HL-60/S4 (cell line): ENCODE results near the gene MYCBPAP.

Experiments used
- in situ Hi-C: fragments of 300-500 bp; cut with MboI; formaldehyde crosslinking; loops from 2 replicates; pipeline ENCODE4 v1.14.3; 2022; ENCODE audit warnings: low sequenced_read_pairs

MYCBPAP gene

GRCh38 chr17:50549969-50550368, 41.7 kb downstream of the MYCBPAP start:
- in situ Hi-C loops: loop anchor here (10.0 kb wide), 3 partner anchors 145 to 405 kb away; no protein-coding TSS in a partner anchor

GRCh38 chr17:50550661-50551432, 42.6 kb downstream of the MYCBPAP start:
- in situ Hi-C loops: no loop called here

- in situ Hi-C loops: no loop called here
These were observed 43.2 kb downstream of the MYCBPAP start for GRCh38 chr17:50551433-50551815.

- in situ Hi-C loops: no loop called here
These were observed 43.6 kb downstream of the MYCBPAP start for GRCh38 chr17:50551884-50552283.

GRCh38 chr17:50554201-50554600, 46.0 kb downstream of the MYCBPAP start:
- in situ Hi-C loops: no loop called here

- in situ Hi-C loops: no loop called here
These were observed 48.6 kb downstream of the MYCBPAP start for GRCh38 chr17:50556803-50557202.

- in situ Hi-C loops: no loop called here
These were observed 49.4 kb downstream of the MYCBPAP start for GRCh38 chr17:50557630-50558029.

GRCh38 chr17:50558091-50558490, 49.9 kb downstream of the MYCBPAP start:
- in situ Hi-C loops: no loop called here

GRCh38 chr17:50558581-50558940, 50.3 kb downstream of the MYCBPAP start:
- in situ Hi-C loops: no loop called here

- in situ Hi-C loops: no loop called here
These were observed 50.8 kb downstream of the MYCBPAP start for GRCh38 chr17:50558941-50559614.

GRCh38 chr17:50559674-50560184, 51.5 kb downstream of the MYCBPAP start:
- in situ Hi-C loops: no loop called here

GRCh38 chr17:50560185-50560824, 52.1 kb downstream of the MYCBPAP start, which contains the start of gene CACNA1G:
Gene CACNA1G, plus strand, starts transcription at chr17:50560715. Its CDS starts 745 bp downstream, at chr17:50561460.
- in situ Hi-C loops: no loop called here

- in situ Hi-C loops: no loop called here
These were observed 52.9 kb downstream of the MYCBPAP start for GRCh38 chr17:50560931-50561745.

- in situ Hi-C loops: no loop called here
These were observed 53.5 kb downstream of the MYCBPAP start for GRCh38 chr17:50561746-50562141.

- in situ Hi-C loops: no loop called here
These were observed 54.2 kb downstream of the MYCBPAP start for GRCh38 chr17:50562242-50563091.

GRCh38 chr17:50563092-50563511, 54.9 kb downstream of the MYCBPAP start:
- in situ Hi-C loops: no loop called here

- in situ Hi-C loops: no loop called here
These were observed 56.7 kb downstream of the MYCBPAP start for GRCh38 chr17:50564916-50565315.

GRCh38 chr17:50565402-50566350, 57.4 kb downstream of the MYCBPAP start:
- in situ Hi-C loops: no loop called here

- in situ Hi-C loops: no loop called here
These were observed 58.6 kb downstream of the MYCBPAP start for GRCh38 chr17:50566886-50567285.
